ENCODE measurements around the gene STXBP5.
A peak's percentile ranks its signal among the peaks of the same experiment; 100 is the strongest.

STXBP5 gene

GRCh38 chr6:147167576-147168461, 36.4 kb upstream of the STXBP5 start:
- no peak for DNase-seq
- TF ChIP-seq POLR2A (IDR thresholded peaks at IDR 0.05; ENCODE audit: low read length), result no peak
- TF ChIP-seq GATA1 (IDR thresholded peaks at IDR 0.05; ENCODE audit: low read depth, low read length), result no peak

DNA sequence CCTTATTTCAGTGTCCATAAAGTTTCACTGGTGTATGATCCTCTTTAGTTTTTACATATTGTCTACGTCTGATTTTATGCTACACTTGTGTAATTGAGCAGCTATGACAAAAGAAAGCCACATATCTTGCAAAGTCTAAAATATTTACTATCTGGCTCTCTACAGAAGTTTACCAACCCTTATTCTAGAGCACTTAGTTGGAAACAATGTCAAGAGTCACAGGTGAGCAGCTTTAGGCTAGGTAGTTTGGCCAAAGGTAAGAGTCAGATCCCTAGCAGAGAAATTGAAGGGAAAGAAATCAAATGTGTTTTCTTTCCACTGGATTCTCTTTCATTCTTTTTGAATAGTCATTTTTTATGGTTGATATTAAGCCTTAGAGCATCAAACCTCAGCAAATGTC, 34.7 kb upstream of the STXBP5 start:
- TF ChIP-seq POLR2A (IDR thresholded peaks at IDR 0.05; ENCODE audit: low read length) (no peak), GATA1 (IDR thresholded peaks at IDR 0.05; ENCODE audit: low read depth, low read length) (no peak)
- DNase-seq, result no peak

DNA sequence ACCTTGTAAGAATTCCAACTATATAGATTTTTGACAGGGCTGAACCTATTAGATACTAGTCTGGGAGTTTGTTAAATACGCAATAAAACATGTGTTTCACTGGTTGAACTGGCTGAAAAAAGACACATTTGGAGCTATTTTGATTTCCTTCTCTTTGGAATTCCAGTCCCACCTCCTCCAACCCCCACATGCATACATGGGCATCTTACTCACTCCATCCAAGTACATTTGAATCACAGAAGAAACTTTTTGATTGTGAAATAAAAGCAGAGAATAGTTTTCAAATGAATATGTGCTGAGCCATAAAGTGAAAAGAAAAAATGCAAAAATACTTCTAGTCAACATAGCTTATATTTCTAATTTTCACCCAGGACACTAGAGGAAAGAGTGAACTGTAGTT, 33.9 kb upstream of the STXBP5 start:
- no peak for DNase-seq
- no peak for TF ChIP-seq GATA1 (IDR thresholded peaks at IDR 0.05; ENCODE audit: low read depth, low read length)
- no peak for TF ChIP-seq POLR2A (IDR thresholded peaks at IDR 0.05; ENCODE audit: low read length)

DNA sequence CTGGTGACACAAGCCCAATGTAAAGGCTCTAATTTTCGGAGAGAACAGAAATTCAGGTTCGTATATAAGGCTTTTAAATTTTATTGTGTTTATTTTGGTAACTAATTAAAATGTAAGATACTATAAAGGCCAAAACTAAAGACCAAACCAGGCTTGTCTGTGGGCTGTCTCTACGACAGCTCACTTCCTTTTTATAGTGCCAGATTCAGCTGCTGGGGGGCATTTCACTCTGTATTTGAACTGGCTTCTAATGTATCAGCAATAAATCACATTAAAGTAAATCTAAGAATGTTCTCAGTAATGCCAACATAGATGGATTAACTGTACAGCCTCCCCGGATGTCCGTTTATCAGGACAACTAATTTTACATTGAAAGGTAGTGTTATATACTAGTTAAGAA, 31.1 kb upstream of the STXBP5 start:
- no peak for TF ChIP-seq GATA1 (IDR thresholded peaks at IDR 0.05; ENCODE audit: low read depth, low read length)
- no peak for TF ChIP-seq POLR2A (IDR thresholded peaks at IDR 0.05; ENCODE audit: low read length)
- no peak for DNase-seq

DNA sequence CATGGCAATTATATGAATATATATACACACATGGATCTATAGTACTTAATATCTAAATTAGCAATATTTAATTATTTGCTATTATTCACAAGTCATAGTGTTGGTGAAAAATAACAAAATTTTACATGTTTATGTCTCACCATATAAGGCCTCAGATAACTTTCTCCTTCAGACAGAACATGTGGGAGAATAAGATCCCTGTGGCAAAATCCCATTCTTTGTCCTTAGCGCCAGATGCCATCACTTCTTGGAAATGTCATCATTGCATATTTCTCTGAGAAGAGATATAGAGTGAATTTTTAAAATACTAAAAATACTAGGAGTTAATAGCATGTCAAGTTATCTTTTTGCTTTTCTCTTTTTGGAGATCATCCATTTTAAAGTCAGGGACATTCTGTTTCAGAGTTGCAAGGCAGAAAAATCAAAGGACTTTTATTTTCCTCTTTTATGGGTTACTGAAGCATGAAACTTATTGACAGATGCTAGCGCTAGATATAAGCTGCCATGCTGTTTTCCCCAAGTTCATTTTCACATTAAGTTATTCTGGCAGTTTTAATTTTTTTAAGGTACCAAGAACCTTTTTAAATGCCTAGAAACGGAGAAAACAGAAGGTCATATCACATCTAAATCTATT, 30.4 kb upstream of the STXBP5 start:
- no peak for DNase-seq
- TF ChIP-seq GATA1 (IDR thresholded peaks at IDR 0.05; ENCODE audit: low read depth, low read length) (no peak), POLR2A (IDR thresholded peaks at IDR 0.05; ENCODE audit: low read length) (no peak)

DNA sequence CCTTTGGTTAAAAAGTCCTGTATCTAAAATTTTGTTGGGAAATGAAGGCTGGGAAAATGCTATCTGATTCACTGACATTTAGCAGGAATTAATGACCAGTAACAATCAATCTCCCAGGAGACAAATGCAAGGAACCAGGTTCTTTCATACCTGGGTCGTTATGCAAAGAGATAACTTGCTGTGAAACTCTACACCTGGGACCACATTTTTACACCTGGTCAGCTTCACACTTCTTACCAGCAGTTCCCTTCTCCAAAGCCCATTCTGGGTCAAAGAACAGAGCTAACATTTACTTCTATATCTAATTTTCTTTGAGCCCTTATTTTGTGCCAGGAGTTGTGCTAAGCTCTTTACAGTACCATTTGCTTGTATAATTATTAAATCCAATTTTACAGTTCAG, 27.4 kb upstream of the STXBP5 start:
- no peak for DNase-seq

GRCh38 chr6:147177286-147177685, 26.9 kb upstream of the STXBP5 start:
- no peak for DNase-seq
- TF ChIP-seq POLR2A (IDR thresholded peaks at IDR 0.05; ENCODE audit: low read length) (no peak), GATA1 (IDR thresholded peaks at IDR 0.05; ENCODE audit: low read depth, low read length) (no peak)

More for the DNA sequence above, 27.4 kb upstream of the STXBP5 start:
- TF ChIP-seq POLR2A (IDR thresholded peaks at IDR 0.05; ENCODE audit: low read length) (no peak), GATA1 (IDR thresholded peaks at IDR 0.05; ENCODE audit: low read depth, low read length) (no peak)

DNA sequence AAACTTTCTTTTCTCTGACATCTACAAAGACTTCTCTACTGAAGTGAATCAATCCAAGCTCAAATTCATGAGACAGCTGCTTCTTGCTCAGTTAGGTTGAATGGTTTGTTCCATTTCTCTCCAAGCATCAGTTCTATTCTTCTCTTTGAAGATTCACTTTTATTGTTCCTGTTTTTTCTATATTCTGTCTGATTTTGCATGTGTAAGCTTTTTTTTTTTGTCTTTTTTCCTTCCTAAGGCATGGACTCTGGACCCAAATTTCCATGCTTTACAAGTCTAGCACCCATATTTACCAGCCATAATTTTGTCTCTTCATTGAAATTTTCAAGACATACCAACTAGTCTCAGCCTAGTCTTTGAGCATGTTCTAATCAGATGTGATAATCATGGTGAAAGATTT, 25.9 kb upstream of the STXBP5 start:
- TF ChIP-seq POLR2A (IDR thresholded peaks at IDR 0.05; ENCODE audit: low read length), result no peak
- no peak for TF ChIP-seq GATA1 (IDR thresholded peaks at IDR 0.05; ENCODE audit: low read depth, low read length)
- no peak for DNase-seq

DNA sequence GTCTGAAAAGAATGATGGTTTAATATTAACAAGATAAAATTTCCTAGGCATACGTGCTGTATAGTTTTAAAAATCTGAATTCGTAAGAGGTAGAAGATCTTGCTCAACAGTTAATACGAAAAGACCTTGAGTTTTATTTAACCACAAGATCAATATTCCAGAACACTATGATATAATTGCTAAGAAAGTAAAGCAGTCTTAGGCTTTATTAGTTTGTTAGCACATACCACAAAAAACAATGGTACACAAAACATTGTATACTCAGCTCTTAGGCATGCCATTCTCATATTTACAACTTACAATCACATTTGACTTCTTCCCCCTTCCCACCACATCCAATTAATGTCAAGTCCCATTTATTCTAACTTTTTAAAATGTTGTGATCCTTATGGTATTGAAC, 24.4 kb upstream of the STXBP5 start:
- DNase-seq, result no peak
- TF ChIP-seq POLR2A (IDR thresholded peaks at IDR 0.05; ENCODE audit: low read length), result no peak
- TF ChIP-seq GATA1 (IDR thresholded peaks at IDR 0.05; ENCODE audit: low read depth, low read length), result no peak

DNA sequence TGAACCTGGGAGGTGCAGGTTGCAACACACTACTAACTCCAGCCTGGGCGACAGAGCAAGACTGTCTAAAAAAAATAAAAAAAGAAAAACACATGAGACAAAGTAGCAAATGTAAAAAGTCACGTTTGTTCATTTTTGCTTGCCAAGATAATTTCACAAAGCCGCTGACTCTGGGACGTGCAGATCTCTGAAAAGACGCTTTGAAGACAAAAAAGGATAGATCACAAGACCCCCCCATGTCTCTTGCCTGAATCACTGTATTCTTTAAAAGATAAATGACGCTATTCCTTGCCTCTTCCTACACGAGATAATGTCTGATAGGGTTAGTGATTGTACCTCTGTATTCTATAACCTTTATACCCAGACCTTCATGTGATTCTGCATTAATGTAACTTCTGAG, 23.3 kb upstream of the STXBP5 start:
- DNase-seq, result no peak
- TF ChIP-seq POLR2A (IDR thresholded peaks at IDR 0.05; ENCODE audit: low read length) (no peak), GATA1 (IDR thresholded peaks at IDR 0.05; ENCODE audit: low read depth, low read length) (no peak)

DNA sequence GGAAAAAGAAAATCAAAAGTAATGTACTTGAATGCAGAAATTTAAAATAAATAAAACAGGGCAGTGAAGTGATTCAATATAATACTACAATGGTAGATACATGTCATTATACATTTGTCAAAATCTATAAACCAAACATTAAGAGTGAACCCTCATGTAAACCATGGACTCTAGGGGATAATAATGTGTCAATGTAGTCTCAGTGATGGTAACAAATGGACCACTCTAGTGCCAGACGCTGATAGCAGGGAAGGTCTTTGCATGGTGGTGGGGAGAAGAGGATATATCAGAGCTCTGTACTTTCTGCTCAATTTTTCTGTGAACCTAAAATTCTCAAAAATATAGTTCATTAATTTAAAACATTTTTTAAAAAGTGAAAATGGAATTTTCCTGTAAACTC, 19.8 kb upstream of the STXBP5 start:
- TF ChIP-seq GATA1 (IDR thresholded peaks at IDR 0.05; ENCODE audit: low read depth, low read length) (no peak), POLR2A (IDR thresholded peaks at IDR 0.05; ENCODE audit: low read length) (no peak)

DNA sequence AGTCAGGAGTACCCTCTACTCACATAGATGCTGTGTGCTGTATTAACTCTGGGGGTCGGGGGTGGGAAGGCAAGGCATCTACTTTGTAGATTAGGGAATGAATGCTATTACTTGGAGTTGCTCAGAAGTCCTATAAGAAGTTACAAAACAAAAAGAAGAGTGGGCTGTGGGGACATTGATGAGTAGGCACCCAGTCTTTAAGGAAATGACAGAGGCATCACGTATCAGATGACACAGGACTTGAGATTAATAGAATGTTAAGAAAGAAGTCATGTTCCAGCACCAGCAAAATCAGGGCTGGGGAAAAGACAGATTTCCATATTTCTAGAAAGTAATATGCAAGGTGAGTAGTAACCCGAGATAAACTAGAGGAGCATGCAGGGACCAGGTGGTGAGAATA, 19.0 kb upstream of the STXBP5 start:
- TF ChIP-seq POLR2A (IDR thresholded peaks at IDR 0.05; ENCODE audit: low read length), result no peak
- TF ChIP-seq GATA1 (IDR thresholded peaks at IDR 0.05; ENCODE audit: low read depth, low read length), result no peak
- DNase-seq, result no peak

More for the DNA sequence above, 19.8 kb upstream of the STXBP5 start:
- DNase-seq, result no peak

DNA sequence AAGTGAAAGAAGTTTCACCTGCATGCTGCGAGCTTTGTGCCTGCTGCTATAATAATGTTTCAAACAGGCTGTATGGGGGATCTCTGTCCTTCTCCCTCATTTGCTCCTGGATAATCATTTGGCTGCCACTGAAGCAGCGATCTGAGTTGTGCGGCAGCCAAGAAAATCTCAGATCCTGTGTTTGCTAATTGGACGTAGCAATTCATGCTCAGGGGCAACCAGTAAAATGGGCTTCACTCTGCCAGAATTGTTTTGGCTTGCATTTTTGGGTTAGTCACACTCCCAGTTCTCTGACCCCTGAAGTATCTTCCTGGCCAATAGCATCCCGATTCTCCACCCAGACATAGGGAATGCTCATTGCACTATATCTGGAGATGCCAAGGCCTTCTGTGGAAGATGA, 13.7 kb upstream of the STXBP5 start:
- DNase-seq, result no peak
- TF ChIP-seq GATA1 (IDR thresholded peaks at IDR 0.05; ENCODE audit: low read depth, low read length) (no peak), POLR2A (IDR thresholded peaks at IDR 0.05; ENCODE audit: low read length) (no peak)

DNA sequence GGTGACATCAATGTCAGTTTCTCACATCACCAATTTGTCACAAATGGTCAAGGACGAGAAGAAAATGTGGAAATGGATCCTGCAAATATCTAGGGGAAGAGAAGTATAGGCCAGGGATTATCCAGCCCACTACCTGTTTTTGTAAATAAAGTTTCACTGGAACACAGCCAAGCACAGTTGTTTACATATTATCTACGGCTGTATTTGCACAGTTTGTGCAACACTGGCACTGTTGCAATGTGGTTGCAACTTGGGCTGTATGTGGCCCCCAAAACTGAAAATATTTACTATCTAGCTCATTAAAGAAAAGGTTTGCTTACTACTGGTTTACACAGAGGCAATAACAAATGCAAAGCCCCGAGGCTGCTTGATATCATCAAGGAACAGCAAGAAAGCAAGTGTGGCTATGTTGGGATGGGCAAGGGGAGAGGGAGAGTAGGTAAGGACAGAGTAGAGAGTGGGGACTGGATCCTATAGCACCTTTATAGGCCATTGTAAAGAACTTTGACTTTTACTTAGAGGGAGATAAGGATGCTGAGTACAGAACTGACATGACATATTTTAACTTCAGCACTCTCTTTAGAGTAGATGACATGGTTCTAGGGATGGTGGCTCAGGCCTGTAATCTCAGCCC, 11.8 kb upstream of the STXBP5 start:
- TF ChIP-seq GATA1 (IDR thresholded peaks at IDR 0.05; ENCODE audit: low read depth, low read length) (no peak), POLR2A (IDR thresholded peaks at IDR 0.05; ENCODE audit: low read length) (no peak)
- DNase-seq, result peak in 1 of 2 experiments; percentile 60
